SU-DHL-6 (cell line): ENCODE results near the gene CD151.
A peak's percentile ranks its signal among the peaks of the same experiment; 100 is the strongest.

Experiments used
- H2AFZ ChIP-seq: fragments of 200-600 bp; sonication (generic); 2 replicates; pipeline ENCODE4 v1.6.1; 2014; ENCODE audit warnings: low read depth, mild to moderate bottlenecking, moderate library complexity, mixed read lengths, antibody characterized with exemption, low read length; ENCODE audit not compliant: severe bottlenecking
- H3F3A ChIP-seq: fragments of 200-600 bp; shearing (Covaris generic); 2 replicates; pipeline ENCODE4 v1.6.0; 2016; ENCODE audit warnings: antibody characterized with exemption, mild to moderate bottlenecking; ENCODE audit not compliant: insufficient read depth
- H3K27ac ChIP-seq: fragments of 200-600 bp; sonication (generic); 2 replicates; pipeline ENCODE4 v1.5.1; 2016; ENCODE audit warnings: low read depth, mild to moderate bottlenecking, low read length, moderate library complexity, mixed read lengths
- H3K27me3 ChIP-seq: fragments of 200-600 bp; sonication (generic), shearing (Covaris generic); 2 replicates; pipeline ENCODE4 v1.6.0; 2014; ENCODE audit warnings: mild to moderate bottlenecking, low read length
- H3K36me3 ChIP-seq: fragments of 200-600 bp; sonication (generic); 2 replicates; pipeline ENCODE4 v1.6.1; 2014; ENCODE audit warnings: mild to moderate bottlenecking, low read length, mixed read lengths
- H3K4me2 ChIP-seq: fragments of 300-600, 200-600 bp; shearing (Covaris generic), sonication (generic); 2 replicates; pipeline ENCODE4 v1.6.0; 2014; ENCODE audit warnings: low read length, low read depth, mild to moderate bottlenecking; ENCODE audit not compliant: poor library complexity, severe bottlenecking
- H3K4me3 ChIP-seq: fragments of 200-600 bp; sonication (generic); 2 replicates; pipeline ENCODE4 v1.5.1; 2014; ENCODE audit warnings: antibody characterized with exemption, low read length, mild to moderate bottlenecking, mixed read lengths; ENCODE audit not compliant: insufficient read depth, poor library complexity, severe bottlenecking
- H3K79me2 ChIP-seq: fragments of 200-600 bp; sonication (generic); 2 replicates; pipeline ENCODE4 v1.6.1; 2014; ENCODE audit warnings: mild to moderate bottlenecking, low read length, moderate library complexity; ENCODE audit not compliant: insufficient read depth
- H3K9ac ChIP-seq: fragments of 200-600 bp; sonication (generic); 2 replicates; pipeline ENCODE4 v1.7.0; 2014; ENCODE audit warnings: mild to moderate bottlenecking, low read length
- H3K9me2 ChIP-seq: fragments of 200-600 bp; sonication (generic); replicated peaks from 2 replicates; pipeline ENCODE4 v1.6.1; 2014; ENCODE audit warnings: low read length; ENCODE audit not compliant: insufficient read depth
- H3K9me3 ChIP-seq: fragments of 200-600 bp; sonication (generic); 2 replicates; pipeline ENCODE4 v1.6.1; 2014; ENCODE audit warnings: low read length, mixed read lengths; ENCODE audit not compliant: insufficient read depth
- H4K20me1 ChIP-seq: fragments of 200-600 bp; sonication (generic); 2 replicates; pipeline ENCODE4 v1.6.1; 2014; ENCODE audit warnings: low read depth, mild to moderate bottlenecking, antibody characterized with exemption, low read length, moderate library complexity, mixed read lengths
- CTCF ChIP-seq: fragments of 200-600 bp; sonication (generic); IDR thresholded peaks from one replicate; pipeline ENCODE4 v1.5.1; 2017; ENCODE audit warnings: antibody characterized with exemption, mild to moderate bottlenecking, low read length, moderate library complexity; ENCODE audit not compliant: insufficient read depth, poor library complexity, severe bottlenecking
- EZH2phosphoT487 ChIP-seq: fragments of 200-600 bp; sonication (generic), shearing (Covaris generic); conservative IDR thresholded peaks from 2 replicates; pipeline ENCODE4 v1.6.1; 2018; ENCODE audit warnings: mild to moderate bottlenecking, antibody characterized with exemption, low read length, moderate library complexity, mixed read lengths

CD151 gene

GRCh38 chr11:794013-794765 is 38.6 kb upstream of the CD151 start:
- no peak overlapping the region for H3K9ac ChIP-seq
- H3K9me3 ChIP-seq = no peaks in the 10 kb centered on the region
- peaks cover 2% of the 10 kb centered on the region; the same call in 1 of the 2 replicates for H4K20me1 ChIP-seq
- no peak overlapping the region for H2AFZ ChIP-seq
- no peak for TF ChIP-seq EZH2phosphoT487
- TF ChIP-seq CTCF = no peak
- no peaks in the 10 kb centered on the region for H3K36me3 ChIP-seq
- no peaks in the 10 kb centered on the region for H3K27me3 ChIP-seq
- H3K4me3 ChIP-seq = no peak overlapping the region
- H3F3A ChIP-seq = peaks cover 8% of the 10 kb centered on the region; the same call in 1 of the 2 replicates
- no peak overlapping the region for H3K27ac ChIP-seq
- no peaks in the 10 kb centered on the region for H3K9me2 ChIP-seq
- H3K79me2 ChIP-seq = peaks cover 15% of the 10 kb centered on the region; the same call in 1 of the 2 replicates
- H3K4me2 ChIP-seq = no peak overlapping the region

- Histone ChIP-seq H3F3A (peaks cover 8% of the 10 kb centered on the region; the same call in 1 of the 2 replicates), H4K20me1 (peaks cover 2% of the 10 kb centered on the region; the same call in 1 of the 2 replicates), H3K4me2 (peak overlapping the region; percentile 80), H3K9ac (peak overlapping the region; percentile 94), H3K9me2 (no peaks in the 10 kb centered on the region), H3K4me3 (peak overlapping the region; percentile 87), H3K79me2 (peaks cover 15% of the 10 kb centered on the region; the same call in 1 of the 2 replicates), H2AFZ (no peak overlapping the region), H3K27me3 (no peaks in the 10 kb centered on the region), H3K36me3 (no peaks in the 10 kb centered on the region), H3K9me3 (no peaks in the 10 kb centered on the region), H3K27ac (no peak overlapping the region; the same call in 1 of the 2 replicates)
- no peak for TF ChIP-seq CTCF
Measured at GRCh38 chr11:794766-795633, 37.8 kb upstream of the CD151 start.

- no peaks in the 10 kb centered on the region for H3K36me3 ChIP-seq
- peak overlapping the region; percentile 80 for H3K4me2 ChIP-seq
- no peaks in the 10 kb centered on the region for H3K27me3 ChIP-seq
- no peak overlapping the region for H2AFZ ChIP-seq
- H3K27ac ChIP-seq = peak overlapping the region; percentile 86
- H3F3A ChIP-seq = peaks cover 4% of the 10 kb centered on the region; the same call in 1 of the 2 replicates
- peak overlapping the region; percentile 87 for H3K4me3 ChIP-seq
- no peaks in the 10 kb centered on the region for H3K9me2 ChIP-seq
- peak overlapping the region; percentile 94 for H3K9ac ChIP-seq
- H4K20me1 ChIP-seq = peaks cover 2% of the 10 kb centered on the region; the same call in 1 of the 2 replicates
- peaks cover 15% of the 10 kb centered on the region; the same call in 1 of the 2 replicates for H3K79me2 ChIP-seq
- H3K9me3 ChIP-seq = no peaks in the 10 kb centered on the region
- TF ChIP-seq EZH2phosphoT487 (no peak), CTCF (no peak)
Measured at GRCh38 chr11:795634-796564, 36.9 kb upstream of the CD151 start.
